Measurements from ENCODE around the gene TTLL8. TPM values are rescaled to one million over a fixed set of nuclear protein-coding genes. Genes with fewer than 3 reads are reported as not detected.

The TTLL8 gene
- total RNA-seq (ENCODE audit: unreplicated experiment), result not detected
- long read RNA-seq, result 0 reads

GRCh38 chr22:50058061-50058905 is at the start of gene TTLL8:
Gene TTLL8 (minus strand): TSS chr22:50058298.
- Mint-ChIP-seq H3K27me3 (ENCODE audit: unreplicated experiment) (peaks cover 9% of the 10 kb centered on the region), H3K4me1 (ENCODE audit: low read depth, unreplicated experiment) (peaks cover 3% of the 10 kb centered on the region), H3K4me3 (ENCODE audit: unreplicated experiment) (peak within 1 kb of the TSS; percentile 52), H3K27ac (ENCODE audit: unreplicated experiment) (no peak within 1 kb of the TSS), H3K9me3 (ENCODE audit: unreplicated experiment) (no peaks in the 10 kb centered on the region), H3K36me3 (ENCODE audit: unreplicated experiment) (peaks cover 12% of the 10 kb centered on the region)
- no peak for DNase-seq
- TF ChIP-seq CTCF (IDR thresholded peaks at IDR 0.05; ENCODE audit: partially characterized antibody, unreplicated experiment), result no peak

DNA sequence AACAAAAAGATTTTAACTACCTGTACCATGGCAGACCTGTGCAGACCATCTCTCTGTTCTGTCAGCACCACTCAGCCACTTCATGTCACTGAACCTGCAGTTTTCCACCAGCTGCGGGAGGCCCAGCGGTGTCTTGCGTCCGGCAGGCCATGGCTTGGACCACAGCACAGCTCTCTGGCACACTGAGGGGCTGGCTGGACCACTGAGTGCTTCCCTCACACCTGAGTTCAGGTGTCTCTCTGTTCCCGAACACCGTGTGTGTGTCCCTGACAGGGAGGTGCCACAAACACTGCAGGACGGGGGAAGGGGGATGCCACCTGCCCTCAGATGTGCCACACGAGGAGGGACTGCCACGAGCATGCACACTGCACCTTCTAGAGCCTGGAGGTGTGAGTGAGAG is 49.4 kb upstream of the TTLL8 start:
- TF ChIP-seq CTCF (IDR thresholded peaks at IDR 0.05; ENCODE audit: partially characterized antibody, unreplicated experiment), result no peak
- no peaks in the 10 kb centered on the region for H3K36me3 Mint-ChIP-seq (ENCODE audit: unreplicated experiment)

GRCh38 chr22:50105208-50106100 is 47.4 kb upstream of the TTLL8 start:
- Mint-ChIP-seq H3K4me1 (ENCODE audit: low read depth, unreplicated experiment) (no peaks in the 10 kb centered on the region), H3K27ac (ENCODE audit: unreplicated experiment) (no peak overlapping the region), H3K9me3 (ENCODE audit: unreplicated experiment) (peaks cover 2% of the 10 kb centered on the region), H3K27me3 (ENCODE audit: unreplicated experiment) (no peaks in the 10 kb centered on the region), H3K4me3 (ENCODE audit: unreplicated experiment) (no peak overlapping the region), H3K36me3 (ENCODE audit: unreplicated experiment) (no peaks in the 10 kb centered on the region)
- TF ChIP-seq CTCF (IDR thresholded peaks at IDR 0.05; ENCODE audit: partially characterized antibody, unreplicated experiment), result no peak
- no peak for DNase-seq

More for the DNA sequence above, 49.4 kb upstream of the TTLL8 start:
- no peak overlapping the region for H3K4me3 Mint-ChIP-seq (ENCODE audit: unreplicated experiment)
- no peaks in the 10 kb centered on the region for H3K4me1 Mint-ChIP-seq (ENCODE audit: low read depth, unreplicated experiment)
- H3K27ac Mint-ChIP-seq (ENCODE audit: unreplicated experiment), result no peak overlapping the region
- H3K9me3 Mint-ChIP-seq (ENCODE audit: unreplicated experiment), result peaks cover 2% of the 10 kb centered on the region
- no peaks in the 10 kb centered on the region for H3K27me3 Mint-ChIP-seq (ENCODE audit: unreplicated experiment)
- DNase-seq, result no peak

- no peaks in the 10 kb centered on the region for H3K27me3 Mint-ChIP-seq (ENCODE audit: unreplicated experiment)
- H3K36me3 Mint-ChIP-seq (ENCODE audit: unreplicated experiment), result no peaks in the 10 kb centered on the region
- H3K4me1 Mint-ChIP-seq (ENCODE audit: low read depth, unreplicated experiment), result no peaks in the 10 kb centered on the region
- DNase-seq, result no peak
- no peak overlapping the region for H3K27ac Mint-ChIP-seq (ENCODE audit: unreplicated experiment)
- H3K9me3 Mint-ChIP-seq (ENCODE audit: unreplicated experiment), result peaks cover 2% of the 10 kb centered on the region
- no peak overlapping the region for H3K4me3 Mint-ChIP-seq (ENCODE audit: unreplicated experiment)
- TF ChIP-seq CTCF (IDR thresholded peaks at IDR 0.05; ENCODE audit: partially characterized antibody, unreplicated experiment), result no peak
These were observed 46.0 kb upstream of the TTLL8 start for GRCh38 chr22:50104141-50104544.

All from glutamatergic neuron (in vitro differentiated cells).